COLO668 (cell line): ENCODE results near the gene HMGXB4.

Experiments used
- DNase-seq: peaks from one replicate; lab custom pipeline; 2025; ENCODE audit not compliant: unreplicated experiment; lab: John Stamatoyannopoulos, UW

The HMGXB4 gene

DNA sequence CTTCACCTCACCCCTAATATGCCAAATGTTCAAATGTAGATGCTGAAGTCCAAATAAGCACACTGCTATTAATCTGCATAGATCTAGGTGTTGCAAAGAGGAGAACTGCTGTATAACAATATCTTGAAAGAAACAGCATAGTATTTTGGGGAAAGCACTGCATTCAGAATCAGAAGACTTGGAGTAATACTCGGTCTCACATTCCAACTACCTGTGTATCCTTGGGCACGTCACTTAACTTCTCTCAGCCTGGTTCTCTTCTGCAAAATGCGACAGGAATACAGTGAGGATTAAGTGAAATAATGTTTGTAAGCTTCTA lies 332 bp upstream of the HMGXB4 start:
- no peak for DNase-seq

DNA sequence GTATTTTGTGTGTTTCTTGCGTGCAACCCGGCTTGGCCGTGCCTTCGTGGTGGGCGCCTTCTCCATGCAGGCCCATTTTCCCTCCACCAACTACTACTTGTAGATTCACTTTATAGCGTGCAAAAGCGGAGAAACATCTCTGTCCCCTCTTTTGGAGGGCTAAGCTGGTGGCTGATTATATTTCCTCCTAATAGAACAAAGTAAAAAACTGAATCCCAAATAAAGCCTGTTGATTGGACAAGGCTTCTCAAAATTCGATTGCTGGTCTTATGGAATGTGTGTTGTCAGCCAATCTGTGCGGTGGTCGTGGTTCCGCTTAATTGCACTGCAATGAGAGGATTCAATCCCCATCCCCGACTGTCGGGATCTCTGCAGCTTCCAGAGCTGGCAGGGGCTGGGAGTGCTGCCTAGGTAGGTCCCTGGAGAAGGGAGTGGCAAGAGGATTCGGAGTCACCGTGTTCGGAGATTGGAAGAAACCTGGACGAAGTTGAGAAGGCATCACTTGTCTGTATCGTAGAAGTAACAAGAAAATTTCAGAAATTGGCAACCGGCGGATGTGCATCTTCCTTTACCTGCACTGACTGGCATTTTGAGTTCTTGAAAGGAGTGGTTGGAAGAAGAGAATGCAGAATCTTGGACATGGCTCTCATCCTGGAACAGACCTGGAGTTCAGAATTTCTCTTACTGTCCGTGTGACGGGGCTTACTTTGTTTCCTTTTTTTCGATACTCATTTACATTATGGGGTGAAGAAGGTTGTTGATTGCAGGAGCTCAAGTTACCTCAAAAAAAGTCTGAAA lies 1.1 kb downstream of the HMGXB4 start:
- DNase-seq, result no peak

- no peak for DNase-seq
Measured at GRCh38 chr22:35264986-35265385, 7.7 kb downstream of the HMGXB4 start.

DNA sequence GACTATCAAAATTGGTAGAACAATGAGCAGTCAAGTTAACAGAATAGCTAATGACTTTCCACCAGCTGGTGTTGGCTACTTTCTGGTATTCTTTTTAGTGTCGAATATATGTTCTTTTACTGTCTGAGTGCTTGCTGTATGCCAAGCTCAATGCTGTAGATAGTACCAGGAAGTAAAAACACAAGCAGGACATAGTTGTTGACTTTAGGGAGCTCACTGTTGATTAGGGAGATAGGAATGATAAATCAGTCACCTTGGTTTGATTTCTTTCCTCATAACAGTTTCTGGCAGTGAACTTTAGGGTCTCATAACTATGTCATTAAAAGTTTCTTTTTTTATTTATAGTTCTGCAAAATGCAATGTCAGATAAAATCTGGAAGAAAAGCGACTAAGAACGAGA lies 9.0 kb downstream of the HMGXB4 start:
- DNase-seq, result no peak

DNA sequence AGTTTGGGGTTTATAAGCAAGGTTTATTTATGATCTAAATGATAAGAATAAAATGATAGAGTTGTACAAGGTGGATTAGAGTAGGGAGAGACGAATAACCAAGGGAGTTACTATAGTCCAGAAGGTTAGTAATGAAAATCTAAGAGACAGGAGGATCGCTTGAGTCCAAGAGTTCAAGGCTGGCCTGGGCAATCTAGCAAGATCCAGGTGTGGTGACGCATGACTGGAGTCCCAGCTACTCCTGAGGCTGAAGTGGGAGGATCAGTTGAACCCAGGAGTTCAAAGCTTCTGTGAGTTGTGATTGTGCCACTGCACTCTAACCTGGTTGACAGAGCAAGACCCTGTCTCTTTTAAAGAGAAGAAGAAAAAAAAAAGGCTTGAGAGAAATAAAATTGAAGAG lies 12.3 kb downstream of the HMGXB4 start:
- DNase-seq, result no peak

DNA sequence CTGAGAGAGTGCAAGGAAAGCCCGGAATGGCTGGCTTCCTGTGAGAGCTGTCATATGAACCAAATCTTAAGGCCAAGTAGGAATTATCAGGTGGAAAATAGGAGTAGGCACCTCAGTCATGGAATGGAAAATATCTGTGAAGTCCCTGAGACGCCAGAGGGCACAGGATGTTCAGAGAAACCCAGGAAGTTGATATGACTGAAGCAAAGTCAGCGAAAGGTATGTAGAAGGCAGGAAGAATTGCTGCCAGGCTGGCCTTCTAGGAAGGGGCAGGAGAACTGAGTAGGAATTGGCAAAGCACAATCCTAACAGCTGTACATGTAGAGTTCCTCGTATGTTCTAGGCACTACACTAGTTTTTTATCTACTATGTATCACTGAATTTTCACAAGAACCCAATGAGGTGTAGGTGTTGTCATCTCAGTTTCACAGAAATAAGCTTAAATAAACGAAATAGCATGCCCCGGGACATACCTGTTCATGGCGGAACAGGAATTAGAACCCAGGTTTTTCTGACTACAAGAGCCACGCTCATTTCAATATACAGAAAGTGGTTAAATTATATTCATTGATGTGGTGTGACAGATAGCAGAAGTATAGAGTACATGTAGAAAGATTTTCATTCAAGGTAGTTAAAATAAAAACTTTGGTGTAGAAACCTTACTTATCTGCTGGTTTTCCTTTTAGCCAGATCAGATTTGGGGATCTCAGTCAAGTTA lies 17.0 kb downstream of the HMGXB4 start:
- DNase-seq, result no peak

DNA sequence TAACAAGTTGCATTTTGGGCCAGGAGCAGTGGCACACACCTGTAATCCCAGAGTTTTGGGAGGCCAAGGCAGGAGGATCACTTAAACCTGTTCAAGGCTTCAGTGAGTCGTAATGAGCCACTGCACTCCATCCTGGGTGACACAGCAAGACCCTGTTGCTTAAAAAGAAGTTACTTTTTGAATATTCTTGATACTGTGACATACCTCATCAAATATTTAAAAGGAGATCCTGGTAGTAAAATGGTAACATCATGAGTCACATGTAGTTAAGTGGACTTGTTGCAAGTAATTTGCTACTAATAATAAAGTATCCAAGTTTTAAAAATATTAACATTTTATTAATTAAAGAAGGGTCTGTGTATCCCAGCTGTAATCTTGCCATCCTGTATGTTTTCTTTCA lies 18.3 kb downstream of the HMGXB4 start:
- no peak for DNase-seq

DNA sequence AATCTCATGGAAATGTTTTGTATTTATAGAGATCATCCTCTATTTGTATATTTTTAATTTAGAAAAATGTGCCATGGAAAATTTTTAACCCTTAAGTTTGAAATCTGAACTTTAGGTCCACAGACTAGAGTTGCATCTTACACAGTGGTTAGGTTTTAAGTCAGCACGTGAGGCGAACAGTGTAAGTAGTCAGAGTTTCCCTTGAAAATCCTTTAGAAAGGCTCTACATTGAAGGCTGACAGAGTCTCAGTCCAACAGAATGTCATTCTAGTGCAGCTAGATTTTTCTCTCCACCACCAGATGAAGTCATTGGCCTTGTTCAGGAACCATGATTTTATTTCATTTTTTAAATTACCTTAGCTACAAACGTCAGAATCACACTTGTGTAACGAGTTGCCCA lies 18.7 kb downstream of the HMGXB4 start:
- DNase-seq, result no peak

DNA sequence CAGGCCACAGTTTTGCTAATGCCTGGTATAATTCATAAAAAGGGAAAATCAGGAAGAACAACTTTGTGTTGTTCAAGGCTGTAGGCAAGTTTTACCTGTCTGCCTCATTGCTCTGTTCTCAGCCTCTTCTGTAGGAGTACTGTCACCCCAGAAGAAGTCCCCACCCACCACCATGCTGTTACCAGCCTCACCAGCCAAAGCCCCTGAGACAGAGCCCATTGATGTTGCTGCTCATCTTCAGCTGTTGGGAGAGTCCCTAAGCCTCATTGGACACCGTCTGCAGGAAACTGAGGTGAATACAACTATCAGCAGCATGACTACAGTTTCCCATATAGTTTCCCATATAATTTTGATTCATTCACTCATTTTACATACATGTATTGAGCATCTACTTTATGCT lies 30.8 kb downstream of the HMGXB4 start:
- no peak for DNase-seq

GRCh38 chr22:35292786-35293185 lies 35.5 kb downstream of the HMGXB4 start:
- no peak for DNase-seq

DNA sequence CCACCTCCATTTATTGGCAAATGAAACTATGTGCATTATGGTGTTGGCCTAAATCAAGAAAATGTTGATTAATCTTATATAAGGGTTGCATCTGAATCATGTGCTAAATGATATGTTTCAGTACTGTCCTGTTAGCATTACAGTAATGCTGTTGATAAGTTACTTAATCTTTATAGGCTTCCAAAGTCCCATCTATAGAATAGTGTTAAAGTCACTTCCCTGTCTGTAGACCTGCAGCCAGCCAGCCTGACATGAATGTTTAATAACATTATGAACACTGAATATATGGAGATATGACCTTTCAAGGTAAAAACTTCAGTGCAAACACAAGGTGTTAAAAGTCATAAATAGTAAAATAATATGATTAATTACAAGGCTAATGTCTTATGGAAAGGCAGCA lies 38.8 kb downstream of the HMGXB4 start:
- DNase-seq, result no peak

DNA sequence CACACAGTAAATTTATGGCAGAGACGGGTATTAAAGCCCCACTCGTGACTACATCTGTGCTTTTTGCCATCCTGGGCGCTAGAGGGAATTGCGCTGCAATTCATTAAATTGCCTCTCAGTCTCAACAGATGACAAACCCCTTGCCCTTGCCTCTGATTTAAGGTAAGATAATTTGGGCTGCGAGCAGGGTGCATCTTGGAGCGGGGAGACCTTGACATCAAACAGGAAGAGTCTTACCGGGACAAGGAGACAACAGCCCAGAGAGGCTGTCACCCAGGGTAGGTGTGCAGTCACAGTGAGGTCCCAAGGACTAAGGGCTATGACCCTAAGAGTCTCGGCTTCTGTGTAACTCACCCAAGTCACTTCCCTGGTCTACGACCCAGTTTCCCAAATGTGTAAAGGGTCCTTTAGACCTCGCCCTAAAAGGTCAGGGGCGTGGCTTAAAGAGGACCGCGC lies 42.0 kb downstream of the HMGXB4 start:
- DNase-seq, result no peak

- peak; percentile 97 for DNase-seq
Measured at GRCh38 chr22:35299673-35300499, 42.6 kb downstream of the HMGXB4 start, which contains the start of gene TOM1. TOM1 (plus strand) TSS chr22:35299894; CDS start chr22:35299929, 35 bp downstream.

DNA sequence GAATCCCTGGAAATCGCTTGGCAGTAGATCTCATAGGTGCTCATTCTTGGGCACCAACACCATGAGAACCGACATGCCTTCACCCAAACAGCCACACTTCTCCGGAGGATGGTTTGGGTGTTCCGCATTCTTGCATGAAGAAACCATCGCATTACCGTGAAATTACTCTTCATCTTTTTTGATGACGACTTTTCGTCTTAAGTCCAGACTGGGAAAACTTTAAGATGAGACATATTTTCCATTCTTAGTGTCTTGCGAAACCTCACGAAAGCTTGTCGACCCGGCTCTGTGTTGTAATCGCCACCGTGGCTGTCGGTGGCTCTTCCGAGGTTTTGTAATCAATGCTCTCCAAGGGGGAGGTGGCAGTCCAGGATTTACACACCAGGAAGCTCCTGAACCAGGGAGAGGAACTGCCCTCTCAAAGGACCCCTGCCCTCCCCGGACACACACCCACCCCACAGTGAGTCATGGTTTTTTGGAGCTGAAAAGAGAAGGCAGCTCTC lies 44.1 kb downstream of the HMGXB4 start:
- DNase-seq, result peak; percentile 39

DNA sequence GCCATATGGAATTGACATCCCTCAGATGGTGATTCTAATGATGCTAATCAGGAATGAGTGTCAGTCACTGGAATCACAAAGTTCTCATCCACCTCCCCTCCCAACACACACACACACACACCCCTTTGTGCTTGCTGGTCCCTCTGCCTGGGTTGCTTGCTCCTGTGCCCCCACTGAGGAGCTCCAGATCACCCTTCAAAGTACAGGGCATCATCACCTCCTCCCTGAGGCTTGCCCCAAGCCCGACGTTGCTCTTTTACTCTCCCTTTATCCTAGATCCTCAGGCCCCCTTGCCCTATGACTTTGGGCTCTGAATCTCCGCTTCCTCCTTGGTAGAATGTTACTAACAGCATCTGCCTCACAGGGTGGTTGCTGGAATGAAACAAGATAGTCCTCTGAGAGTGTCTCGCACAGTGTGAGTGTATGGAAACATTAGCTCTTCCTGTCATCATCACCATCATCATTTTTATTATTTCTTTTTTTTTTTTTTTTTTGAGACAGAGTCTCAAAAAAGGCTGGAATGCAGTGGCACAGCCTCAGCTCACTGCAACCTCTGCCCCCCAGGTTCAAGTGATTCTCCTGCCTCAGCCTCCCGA lies 45.8 kb downstream of the HMGXB4 start:
- no peak for DNase-seq

DNA sequence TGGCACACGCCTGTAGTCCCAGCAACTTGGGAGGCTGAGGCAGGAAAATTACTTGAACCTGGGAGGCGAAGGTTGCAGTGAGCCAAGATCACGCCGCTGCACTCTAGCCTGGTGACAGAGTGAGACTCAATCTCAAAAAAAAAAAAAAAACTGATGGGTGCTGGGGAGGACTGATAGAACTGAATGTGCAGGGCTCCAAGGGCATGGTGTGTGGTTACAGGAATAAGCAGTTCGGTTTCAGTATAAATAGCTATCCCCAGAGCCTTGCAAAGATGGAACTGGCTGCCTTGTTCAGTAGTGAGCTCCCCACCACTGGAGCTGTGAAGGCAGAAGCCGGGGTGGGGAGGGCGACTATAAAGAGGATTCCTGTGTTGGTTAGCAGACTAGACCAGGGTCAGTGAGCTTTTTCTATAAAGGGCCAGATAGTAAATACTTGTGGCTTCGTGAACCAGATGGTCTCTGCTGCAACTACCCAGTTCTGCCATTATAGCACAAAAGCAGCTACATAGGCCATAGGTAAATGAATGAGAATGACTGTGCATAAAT lies 48.3 kb downstream of the HMGXB4 start:
- DNase-seq, result no peak

GRCh38 chr22:35306350-35306967 lies 49.2 kb downstream of the HMGXB4 start:
- no peak for DNase-seq

DNA sequence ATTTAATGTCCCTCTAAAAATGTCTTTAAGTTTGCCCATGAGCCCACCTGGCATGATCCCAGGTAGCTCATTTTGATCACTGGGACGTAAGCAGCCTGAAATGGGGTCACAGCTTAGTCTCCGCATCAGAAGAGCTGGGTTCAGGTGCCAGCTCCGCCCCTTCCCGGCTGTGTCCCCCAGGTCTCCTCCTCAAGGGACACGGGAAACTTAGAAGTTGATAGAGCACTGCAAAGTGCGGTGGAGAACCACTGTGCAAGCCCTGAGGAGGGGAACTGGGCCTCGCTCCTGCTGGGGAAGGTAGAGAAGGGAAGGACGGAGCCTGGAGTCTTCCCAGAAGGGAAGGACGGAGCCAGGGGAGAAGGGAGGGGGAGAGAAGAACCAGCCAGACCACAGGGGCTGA lies 50.1 kb downstream of the HMGXB4 start:
- DNase-seq, result no peak

DNA sequence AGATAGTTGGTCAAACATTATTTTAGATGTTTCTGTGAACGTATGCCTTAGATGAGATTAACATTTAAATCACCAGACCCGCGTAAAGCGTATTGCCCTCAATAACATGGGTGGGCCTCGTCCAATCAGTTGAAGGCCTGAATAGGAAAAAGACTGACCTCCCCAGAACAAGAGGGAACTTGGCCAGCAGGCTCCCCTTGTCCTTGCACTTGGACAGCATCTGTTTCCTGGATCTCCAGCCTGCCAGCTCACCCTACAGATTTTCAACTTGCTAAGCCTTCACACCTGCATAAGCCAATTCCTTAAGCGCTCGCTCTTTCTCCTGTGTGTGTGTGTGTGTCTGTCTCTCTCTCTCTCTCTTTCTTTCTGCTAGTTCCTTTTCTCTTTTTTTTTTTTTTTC lies 50.6 kb downstream of the HMGXB4 start:
- no peak for DNase-seq

GRCh38 chr22:35308480-35309021 lies 51.3 kb downstream of the HMGXB4 start:
- DNase-seq, result no peak
